NCI-H345 treated with DMSO at 0.1 percent for 48 hours (cell line): ENCODE measurements around the gene FIG4.
A peak's percentile ranks its signal among the peaks of the same experiment; 100 is the strongest.

Experiments
- DNase-seq: peaks from one replicate; lab custom pipeline; 2025; ENCODE audit not compliant: unreplicated experiment; lab: John Stamatoyannopoulos, UW

Gene FIG4

DNA sequence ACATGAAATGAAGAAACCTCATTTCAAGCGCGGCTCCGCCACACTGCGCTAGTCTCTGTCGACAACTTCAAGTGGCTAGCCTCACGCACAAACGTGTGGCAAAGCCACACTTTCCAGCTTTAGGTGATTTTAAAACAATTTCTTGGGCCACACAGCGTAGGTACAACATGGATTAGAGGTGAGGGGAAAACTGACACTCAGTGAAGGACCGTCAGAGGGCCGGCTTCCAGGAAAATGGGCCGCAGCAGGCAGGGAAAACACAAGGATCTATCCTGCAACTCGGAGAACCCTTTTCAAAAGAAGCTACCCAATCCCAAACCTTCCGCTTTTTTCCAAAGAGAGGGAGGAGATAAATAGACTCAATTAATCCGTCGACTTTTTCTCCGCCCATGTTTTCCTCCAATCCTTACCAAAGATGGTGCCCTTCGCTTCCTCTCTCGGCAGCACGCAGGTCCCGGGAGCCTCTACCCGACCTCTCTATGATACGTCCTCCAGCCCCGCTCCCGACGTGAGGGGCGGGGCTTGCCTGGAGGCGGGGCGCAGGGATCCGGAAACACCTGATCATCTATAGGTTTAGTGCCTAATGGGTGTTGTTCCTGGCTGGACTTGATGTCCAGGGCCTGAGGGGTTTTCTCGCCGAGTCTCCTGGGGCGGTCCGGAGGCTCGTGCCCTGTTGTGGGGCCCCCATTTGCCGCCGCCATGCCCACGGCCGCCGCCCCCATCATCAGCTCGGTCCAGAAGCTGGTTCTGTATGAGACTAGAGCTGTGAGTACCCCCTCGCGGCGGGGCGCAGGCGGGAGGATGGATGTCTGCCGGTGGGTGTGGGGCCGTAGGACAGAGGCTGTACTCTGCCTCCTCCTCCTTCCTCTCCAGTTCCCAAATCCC, at the start of gene FIG4, which contains the start of gene AK9:
Gene FIG4, plus strand, starts transcription at position 560 of the 885 bp plus-strand sequence. Its CDS starts 140 bp downstream, at position 700.
Gene AK9, minus strand, starts transcription at position 466 of the 885 bp plus-strand sequence. CDS start 15,457 bp downstream, outside the sequence.
- DNase-seq: peak; percentile 97

DNA sequence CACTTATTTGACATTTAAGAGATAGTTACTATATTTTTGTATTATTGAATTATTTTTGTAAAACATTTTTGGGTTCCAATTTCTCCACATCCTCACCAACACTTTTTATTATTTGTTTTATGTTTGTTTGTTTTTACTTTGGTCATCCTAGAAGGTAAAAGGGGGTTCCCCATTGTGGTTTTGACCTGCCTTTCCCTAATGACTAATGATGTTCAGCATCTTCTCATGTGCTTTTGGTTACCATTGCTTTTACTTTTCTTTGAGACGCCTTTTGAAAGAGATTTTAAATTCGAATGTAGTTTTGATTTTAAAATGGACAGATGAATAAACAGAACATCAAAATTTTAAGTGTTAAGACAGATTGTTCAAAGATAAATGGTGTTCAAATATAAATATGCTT, 47.0 kb upstream of the FIG4 start:
- no peak for DNase-seq

DNA sequence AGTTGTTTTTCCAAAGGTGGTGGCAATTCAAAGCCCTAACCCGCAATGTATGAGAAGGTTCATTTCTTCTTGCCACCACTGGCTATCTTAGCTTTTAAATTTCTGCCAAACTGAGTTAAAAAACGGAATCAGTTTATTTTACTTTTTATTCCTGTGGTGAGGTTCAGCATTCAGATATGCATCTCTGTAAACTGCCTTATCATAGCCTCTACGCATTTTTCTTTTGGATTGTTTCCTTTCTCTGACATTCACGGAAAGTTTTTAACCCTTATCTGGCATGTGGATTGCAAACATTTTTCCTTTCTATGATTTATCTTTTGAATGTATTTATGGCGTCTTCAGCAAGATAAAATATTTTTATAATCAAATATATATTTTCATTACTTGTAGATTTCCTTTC, 37.8 kb upstream of the FIG4 start:
- no peak for DNase-seq

DNA sequence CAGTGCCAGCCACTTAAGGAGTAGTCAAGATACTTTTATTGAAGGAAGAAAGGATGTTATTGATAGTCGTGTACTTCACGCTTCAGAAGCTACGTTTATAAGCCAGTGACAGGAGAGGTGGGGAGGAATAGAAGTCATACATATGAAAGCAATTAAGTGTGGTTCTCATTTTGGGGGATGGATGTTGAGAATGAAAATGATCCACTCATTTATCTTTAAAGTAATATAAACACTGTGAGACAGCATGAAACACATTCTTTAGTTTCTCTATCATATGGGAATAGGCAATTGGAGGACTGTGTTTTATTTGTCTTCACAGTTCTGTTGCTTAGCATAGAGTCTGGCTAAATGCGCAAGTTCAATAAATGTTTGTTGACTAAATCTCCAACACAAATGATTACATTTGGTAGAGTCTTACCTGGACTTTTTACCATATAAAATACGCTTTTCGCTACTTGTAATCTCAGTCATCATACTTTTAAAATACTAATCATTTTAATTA, 35.3 kb upstream of the FIG4 start:
- DNase-seq: no peak

DNA sequence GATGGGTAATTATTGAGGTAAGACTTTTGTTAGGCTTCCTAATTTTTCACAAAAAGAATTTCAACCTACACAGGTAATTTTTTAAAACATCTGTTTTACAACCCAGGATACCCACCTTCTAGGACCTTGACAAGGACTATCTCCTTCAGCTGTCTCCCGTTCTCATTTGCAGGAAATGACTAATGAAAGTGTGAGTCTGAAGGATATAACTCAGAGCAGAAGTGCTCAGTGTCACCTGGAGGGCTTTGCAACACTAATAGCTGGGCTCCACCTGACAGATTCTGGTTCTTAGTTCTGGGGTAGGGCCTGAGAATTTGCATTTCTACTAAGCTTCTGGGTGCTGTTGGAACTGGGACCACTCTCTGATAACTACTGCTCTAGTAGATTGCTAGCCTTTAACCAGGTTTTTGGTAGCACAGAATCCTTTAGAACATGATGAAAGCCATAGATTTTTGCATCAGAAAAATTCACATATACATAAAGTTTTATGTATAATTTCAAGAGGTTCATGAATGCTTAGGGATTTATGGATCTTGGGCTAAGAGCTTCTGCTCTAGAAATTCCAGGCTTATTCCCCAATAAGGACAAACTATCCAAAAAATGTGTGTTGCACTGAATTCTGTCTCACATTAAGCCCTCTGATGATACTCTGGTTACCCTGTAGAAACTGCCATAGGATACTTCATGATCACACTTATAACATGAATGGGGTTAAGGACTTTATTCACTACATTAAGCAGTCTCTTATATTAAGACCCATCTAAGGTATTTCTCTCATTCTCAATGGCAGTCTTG, 30.4 kb upstream of the FIG4 start:
- DNase-seq: no peak

DNA sequence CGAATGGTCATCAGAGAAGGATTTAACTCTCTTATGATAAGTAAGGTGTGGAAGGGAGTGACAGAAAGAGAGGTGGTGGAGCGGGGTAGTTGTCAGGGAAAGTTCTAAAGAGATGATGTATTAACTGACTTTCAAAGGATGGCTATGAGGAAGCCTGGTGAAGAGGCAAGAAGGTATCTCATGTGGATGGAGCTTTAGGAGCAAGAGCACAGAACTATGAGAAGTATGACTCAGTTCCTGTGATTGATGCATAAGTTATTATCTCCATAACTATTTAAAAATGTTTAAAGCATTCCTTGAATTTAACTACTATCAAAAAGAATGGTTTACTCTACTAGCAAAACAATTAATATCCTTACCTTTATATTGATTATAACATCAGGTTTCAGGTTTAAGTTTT, 28.9 kb upstream of the FIG4 start:
- DNase-seq: no peak

DNA sequence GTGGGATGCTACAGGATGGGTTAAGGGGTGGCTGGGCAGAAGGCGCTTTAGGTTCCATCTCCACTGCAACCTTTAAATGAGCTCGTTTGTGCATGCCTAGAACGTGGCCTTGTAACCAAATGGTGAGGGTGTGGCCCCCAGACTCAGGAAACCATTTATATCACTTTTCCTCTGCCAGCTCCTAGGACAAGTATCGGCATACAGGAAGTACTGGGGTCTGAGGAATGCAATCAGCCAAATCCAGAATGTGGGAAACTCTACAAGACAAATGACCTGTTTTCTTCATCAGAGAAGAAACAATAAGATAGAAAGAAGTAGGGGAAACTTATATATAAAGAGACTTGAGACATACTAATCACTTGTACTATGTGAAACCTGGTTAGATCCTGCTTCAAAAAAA, 21.3 kb upstream of the FIG4 start:
- no peak for DNase-seq

DNA sequence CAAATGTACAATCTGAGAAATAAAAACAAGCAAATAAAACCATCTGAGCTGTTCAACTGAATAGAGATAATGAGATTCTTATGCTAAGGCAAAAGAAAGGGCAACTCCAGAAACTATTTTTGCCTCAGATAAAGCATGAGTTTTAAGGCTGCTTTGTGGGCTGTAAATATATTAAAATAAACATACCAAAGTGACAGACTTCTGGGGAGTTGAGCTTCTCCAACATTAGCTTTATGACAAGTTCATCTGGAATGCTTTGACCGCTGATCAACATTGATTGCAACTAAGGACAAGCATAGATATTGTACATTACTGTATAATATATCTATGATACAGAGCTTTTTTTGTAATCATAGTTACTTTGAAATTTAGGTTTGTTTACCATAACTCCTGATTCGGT, 19.4 kb upstream of the FIG4 start:
- no peak for DNase-seq

DNA sequence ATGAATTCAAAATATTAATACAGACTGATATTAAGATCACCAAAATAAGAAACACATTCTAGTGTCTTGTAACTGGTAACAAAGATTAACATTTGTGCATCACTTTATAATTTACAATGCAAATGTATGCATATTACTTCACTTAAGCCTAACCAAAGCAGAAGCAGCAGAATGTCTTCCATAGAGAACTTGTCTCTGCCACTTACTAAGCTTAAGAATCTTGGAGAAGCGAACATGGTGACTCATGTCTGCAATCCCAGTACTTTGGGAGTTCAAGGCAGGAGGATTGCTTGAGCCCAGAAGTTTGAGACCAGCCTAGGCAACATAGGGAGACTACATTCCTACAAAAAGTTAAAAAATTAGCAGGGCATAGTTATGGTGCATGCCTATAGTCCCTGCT, 18.9 kb upstream of the FIG4 start:
- no peak for DNase-seq

DNA sequence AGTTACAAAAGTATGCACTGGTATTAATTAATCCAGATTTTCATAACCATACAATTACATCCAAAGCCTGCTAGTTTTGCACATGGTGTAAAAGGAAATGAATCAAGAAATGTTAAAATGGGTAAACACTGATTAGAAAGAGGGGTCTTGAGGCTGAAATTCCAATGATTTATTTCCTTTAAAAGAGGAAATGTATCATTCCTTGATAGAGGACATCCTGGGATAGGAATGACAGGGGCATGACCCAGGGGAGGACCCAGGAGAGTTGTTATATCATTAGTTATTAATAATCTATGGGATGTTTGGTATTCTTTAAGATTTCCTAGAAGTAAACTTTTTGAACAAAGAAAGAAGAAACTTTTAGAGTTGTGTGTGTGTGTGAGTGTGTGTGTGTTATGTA, 18.3 kb upstream of the FIG4 start:
- no peak for DNase-seq

DNA sequence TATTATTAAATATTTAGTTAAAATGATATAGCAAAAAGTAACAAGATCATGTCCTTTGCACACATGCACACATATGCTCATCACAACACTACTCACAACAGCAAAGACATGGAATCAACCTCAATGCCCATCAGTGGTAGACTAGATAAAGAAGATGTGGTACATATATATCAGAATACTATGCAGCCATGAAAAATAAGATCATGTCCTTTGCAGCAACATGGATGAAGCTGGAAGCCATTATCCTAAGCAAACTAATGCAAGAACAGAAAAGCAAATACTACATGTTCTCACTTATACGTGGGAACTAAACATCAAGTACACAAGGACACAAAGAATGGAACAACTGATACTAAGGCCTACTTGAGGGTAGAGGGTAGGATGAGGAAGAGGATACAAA, 14.4 kb upstream of the FIG4 start:
- DNase-seq: no peak

DNA sequence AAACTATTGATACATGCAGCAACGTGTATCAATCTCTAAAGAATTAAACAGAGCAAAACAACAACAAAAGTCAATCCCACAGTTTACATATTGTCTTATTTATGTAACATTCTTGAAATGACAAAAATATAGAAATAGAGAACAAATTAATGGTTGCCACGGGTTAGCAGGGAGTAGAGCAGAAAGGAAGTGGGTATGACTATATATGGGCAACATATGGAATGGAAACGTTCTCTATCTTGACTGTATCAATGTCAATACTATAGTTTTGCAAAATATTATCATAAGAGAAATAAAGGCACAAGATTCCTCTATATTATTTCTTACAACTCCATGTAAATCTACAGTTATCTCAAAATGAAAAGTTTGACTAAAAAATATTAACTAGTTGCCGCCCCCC, 12.9 kb upstream of the FIG4 start:
- DNase-seq: no peak

DNA sequence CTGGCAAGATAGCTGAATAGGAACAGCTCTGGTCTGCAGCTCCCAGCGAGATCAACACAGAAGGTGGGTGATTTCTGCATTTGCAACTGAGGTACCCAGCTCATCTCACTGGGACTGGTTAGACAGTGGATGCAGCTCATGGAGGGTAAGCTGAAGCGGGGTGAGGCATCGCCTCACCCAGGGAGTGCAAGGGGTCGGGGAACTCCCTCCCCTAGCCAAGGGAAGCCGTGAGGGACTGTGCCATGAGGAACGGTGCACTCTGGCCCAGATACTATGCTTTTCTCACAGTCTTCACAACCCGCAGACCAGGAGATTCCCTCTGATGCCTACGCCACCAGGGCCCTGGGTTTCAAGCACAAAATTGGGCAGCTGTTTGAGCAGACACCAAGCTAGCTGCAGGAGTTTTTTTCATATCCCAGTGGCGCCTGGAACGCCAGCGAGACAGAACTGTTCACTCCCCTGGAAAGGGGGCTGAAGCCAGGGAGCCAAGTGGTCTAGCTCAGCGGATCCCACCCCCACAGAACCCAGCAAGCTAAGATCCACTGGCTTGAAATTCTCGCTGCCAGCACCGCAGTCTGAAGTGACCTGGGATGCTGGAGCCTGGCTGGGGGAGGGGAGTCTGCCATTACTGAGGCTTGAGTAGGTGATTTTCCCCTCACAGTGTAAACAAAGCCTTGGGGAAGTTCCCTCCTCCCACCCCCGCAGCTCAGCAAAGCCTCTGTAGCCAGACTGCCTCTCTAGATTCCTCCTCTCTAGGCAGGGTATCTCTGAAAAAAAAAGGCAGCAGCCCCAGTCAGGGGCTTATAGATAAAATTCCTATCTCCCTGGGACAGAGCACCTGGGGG, 12.2 kb upstream of the FIG4 start:
- peak; percentile 37 for DNase-seq

DNA sequence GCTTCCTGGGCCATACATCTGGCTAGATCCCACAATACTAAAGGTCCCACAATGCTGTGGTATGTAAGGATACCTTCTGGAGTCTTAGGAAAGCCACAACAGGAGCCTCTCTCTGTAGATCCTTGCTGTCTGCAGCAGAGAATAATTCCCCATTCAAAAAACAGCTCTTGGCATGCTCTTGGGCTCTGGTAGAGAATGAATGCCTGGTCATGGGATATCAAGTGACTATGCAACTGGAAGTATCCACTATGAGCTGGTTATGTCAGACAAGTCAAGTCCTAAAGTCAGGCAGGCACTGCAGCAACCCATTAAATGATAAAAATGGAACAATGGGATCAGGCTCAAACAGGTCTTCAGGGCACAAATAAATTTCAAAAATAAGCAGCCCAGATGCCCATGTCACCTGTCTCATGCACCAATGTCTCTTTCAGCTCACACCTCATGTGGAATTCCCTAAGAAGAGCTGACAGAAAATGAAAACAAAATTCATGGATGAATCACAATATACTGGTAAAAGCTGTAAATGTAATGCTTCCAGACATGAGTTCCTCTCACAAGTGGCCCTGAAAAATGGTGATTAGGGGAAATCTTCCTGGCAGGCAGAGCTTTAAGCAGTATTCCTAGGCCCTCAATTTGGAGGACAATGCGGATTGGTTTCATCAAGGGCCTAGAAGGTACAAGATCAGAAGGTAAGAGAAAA, 4.4 kb upstream of the FIG4 start:
- no peak for DNase-seq

DNA sequence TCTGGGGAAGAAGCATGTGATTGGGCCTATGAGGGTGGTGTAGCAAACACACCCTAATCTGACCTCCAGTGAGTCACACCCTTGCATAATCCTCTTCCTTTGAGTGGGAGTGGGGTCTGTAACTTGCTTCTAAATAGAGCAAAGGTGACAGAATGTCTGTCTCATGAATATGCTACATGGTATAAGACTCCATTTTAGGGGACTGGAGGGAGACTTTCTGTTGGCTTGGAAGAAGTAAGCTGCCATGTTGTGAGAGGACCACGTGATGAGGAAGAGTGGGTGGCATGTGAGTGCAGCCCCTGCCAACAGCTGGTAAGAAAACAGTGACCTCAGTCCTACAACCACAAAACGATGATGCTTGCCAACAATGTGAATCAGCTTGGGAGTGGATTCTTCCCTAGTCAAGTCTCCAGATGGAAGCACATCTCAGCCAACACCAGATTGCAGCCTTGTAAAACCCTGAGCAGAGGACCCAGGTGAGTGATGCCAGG, 3.8 kb upstream of the FIG4 start:
- DNase-seq: no peak

DNA sequence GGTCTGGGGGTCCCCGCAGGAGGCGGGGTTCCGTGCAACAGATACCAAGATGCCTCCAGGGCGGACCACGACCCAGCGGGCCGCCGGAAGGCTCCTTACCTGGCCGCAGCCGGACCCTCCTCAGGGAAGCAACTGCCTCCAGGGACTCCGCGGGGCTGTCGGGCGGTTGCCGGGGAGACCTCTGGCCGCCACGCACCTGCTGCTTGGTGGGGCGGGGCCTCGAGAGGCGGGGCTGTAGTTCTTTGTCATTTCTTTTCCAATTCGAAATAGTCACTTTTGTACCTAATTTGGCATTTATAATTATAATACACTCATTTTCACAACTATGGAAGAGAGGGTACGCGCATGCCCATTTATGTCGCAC, 741 bp upstream of the FIG4 start:
- peak; percentile 64 for DNase-seq

DNA sequence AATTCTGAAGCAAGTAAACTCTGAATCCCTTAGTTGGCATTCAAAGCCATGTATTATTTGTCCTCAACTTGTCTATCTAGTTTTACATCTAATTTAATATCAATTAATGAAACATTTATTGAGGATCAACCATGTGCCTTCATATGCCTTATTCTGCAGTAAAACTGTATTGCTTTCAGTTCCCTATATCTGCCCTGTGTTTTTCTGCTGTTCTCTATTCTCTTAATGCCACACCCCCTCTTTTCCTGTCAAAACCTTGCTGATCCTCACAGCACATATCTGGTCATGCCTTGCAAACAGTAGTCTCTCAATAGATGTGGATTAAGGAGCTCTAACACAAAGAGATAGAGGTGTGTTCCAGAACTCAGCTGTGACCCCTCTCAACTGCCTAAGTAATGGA, 2.0 kb downstream of the FIG4 start:
- no peak for DNase-seq

DNA sequence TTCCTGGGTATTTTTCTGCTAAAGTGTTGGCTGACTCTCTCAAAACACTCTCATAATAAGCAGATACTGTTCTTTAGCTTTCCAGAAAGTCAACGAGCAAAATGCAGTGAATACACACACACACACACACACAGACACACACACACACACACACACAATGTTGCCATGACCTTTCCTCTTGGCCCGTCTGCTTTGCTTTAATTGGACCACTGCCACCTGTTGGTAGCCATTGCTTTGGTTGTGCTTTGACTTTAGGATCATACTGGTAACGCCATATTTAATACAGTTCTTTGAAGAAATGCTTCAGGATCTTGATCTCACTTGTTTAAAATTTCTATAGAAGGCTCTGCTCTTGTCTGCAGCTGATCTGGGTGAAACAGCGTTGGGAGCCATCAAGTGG, 4.4 kb downstream of the FIG4 start:
- DNase-seq: no peak

DNA sequence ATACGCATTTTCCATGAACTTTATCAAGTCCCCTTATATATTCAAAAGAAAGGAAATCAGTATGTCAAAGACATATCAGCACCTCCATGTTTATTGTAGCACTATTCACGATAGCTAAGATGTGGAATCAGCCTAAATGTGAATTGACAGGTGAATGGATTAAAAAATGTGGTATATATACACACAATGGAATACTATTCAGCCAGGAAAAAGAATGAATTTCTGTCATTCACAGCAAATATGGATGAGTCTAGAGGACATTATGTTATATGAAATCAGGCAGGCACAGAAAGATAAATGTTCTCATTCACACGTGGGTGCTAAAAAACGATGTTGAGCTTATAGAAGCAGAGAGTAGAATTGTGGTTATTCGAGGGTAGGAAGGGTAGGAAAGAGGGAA, 5.3 kb downstream of the FIG4 start:
- DNase-seq: no peak

DNA sequence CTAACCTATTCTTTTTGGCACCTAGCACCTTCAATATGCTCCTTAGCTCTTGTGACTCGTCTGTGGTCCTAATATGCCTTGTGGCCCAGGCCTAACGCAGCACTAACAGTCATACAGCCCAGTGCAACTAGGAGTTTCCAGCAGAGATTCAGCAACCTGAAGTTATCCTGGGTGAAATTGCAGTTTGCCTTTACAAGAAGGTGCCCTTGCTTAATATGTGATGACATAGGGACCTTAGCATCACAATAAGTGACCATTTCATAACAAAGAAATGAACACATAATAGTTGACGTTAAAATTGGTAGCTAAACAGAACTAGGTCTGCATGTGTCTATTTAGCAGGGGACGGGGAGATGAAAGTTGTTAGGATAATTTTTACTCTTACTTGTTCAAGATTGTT, 10.1 kb downstream of the FIG4 start:
- DNase-seq: no peak
